ENCODE data around the gene SRPK3.

The SRPK3 gene

GRCh38 chrX:153783378-153784013, 2.7 kb downstream of the SRPK3 start:
- no peak for DNase-seq (ENCODE audit: low read depth in 2 of 2)

GRCh38 chrX:153784325-153784967, 3.6 kb downstream of the SRPK3 start:
- no peak for DNase-seq (ENCODE audit: low read depth in 2 of 2)

- DNase-seq (ENCODE audit: low read depth in 2 of 2): no peak
These were observed 5.8 kb downstream of the SRPK3 start for GRCh38 chrX:153786669-153787068.

- DNase-seq (ENCODE audit: low read depth in 2 of 2): no peak
These were observed 8.8 kb downstream of the SRPK3 start for GRCh38 chrX:153789654-153790053.

- DNase-seq (ENCODE audit: low read depth in 2 of 2): no peak
These were observed 10.4 kb downstream of the SRPK3 start for GRCh38 chrX:153791104-153791852.

- no peak for DNase-seq (ENCODE audit: low read depth in 2 of 2)
These were observed 11.5 kb downstream of the SRPK3 start for GRCh38 chrX:153792368-153792767.

GRCh38 chrX:153793291-153793690, 12.4 kb downstream of the SRPK3 start:
- DNase-seq (ENCODE audit: low read depth in 2 of 2): no peak

GRCh38 chrX:153794018-153794896, 13.4 kb downstream of the SRPK3 start, which contains the start of the genes IDH3G and SSR4:
TSS of gene IDH3G (minus strand) at chrX:153794375. CDS start at chrX:153794326, 49 bp downstream.
TSS of gene SSR4 (plus strand) at chrX:153794668. CDS start at chrX:153794688, 20 bp downstream.
- DNase-seq (ENCODE audit: low read depth in 2 of 2): peak; percentile 81 to 89

- no peak for DNase-seq (ENCODE audit: low read depth in 2 of 2)
These were observed 14.3 kb downstream of the SRPK3 start for GRCh38 chrX:153794897-153795816.

- no peak for DNase-seq (ENCODE audit: low read depth in 2 of 2)
These were observed 16.7 kb downstream of the SRPK3 start for GRCh38 chrX:153797415-153798015.

- no peak for DNase-seq (ENCODE audit: low read depth in 2 of 2)
These were observed 18.5 kb downstream of the SRPK3 start for GRCh38 chrX:153799326-153799725.

- DNase-seq (ENCODE audit: low read depth in 2 of 2): no peak
These were observed 19.4 kb downstream of the SRPK3 start for GRCh38 chrX:153800177-153800722.

GRCh38 chrX:153800746-153801145, 19.9 kb downstream of the SRPK3 start:
- no peak for DNase-seq (ENCODE audit: low read depth in 2 of 2)

GRCh38 chrX:153801669-153802068, 20.8 kb downstream of the SRPK3 start:
- no peak for DNase-seq (ENCODE audit: low read depth in 2 of 2)

GRCh38 chrX:153802513-153803045, 21.7 kb downstream of the SRPK3 start:
- DNase-seq (ENCODE audit: low read depth in 2 of 2): no peak

- DNase-seq (ENCODE audit: low read depth in 2 of 2): no peak
These were observed 22.6 kb downstream of the SRPK3 start for GRCh38 chrX:153803211-153804099.

- no peak for DNase-seq (ENCODE audit: low read depth in 2 of 2)
These were observed 23.3 kb downstream of the SRPK3 start for GRCh38 chrX:153804100-153804595.

GRCh38 chrX:153804621-153805020, 23.8 kb downstream of the SRPK3 start:
- DNase-seq (ENCODE audit: low read depth in 2 of 2): no peak
